HG02970 (cell line): ENCODE results near the gene PPP1R1C.

Experiments
- ATAC-seq: cut with Tn5 transposase; IDR thresholded peaks from one replicate; pipeline ENCODE4 v1.9.1; 2021; ENCODE audit warnings: mild to moderate bottlenecking, moderate library complexity, moderate number of reproducible peaks; ENCODE audit not compliant: unreplicated experiment, low FRiP score

Gene PPP1R1C

DNA sequence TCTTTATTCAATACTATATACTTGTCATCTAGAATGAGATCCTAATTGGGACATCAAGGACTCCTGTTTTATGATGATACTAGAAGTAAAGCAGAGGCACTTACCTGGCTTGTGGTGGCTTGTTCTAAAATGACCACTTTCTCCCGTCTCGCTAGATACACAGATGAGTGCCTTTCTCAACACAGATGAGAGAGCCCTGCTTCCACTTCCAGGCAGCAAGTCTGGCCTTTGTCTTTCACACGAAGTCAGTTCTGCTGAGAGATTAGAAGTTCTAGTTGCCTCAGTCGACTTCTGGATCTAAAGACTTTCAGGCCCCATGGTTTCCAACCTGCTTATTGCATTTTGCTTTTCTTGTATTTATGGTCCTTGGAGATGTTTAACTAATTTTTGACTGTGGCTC is 70.3 kb downstream of the PPP1R1C start:
- ATAC-seq, result no peak

GRCh38 chr2:182057002-182057401 is 71.3 kb downstream of the PPP1R1C start:
- no peak for ATAC-seq

DNA sequence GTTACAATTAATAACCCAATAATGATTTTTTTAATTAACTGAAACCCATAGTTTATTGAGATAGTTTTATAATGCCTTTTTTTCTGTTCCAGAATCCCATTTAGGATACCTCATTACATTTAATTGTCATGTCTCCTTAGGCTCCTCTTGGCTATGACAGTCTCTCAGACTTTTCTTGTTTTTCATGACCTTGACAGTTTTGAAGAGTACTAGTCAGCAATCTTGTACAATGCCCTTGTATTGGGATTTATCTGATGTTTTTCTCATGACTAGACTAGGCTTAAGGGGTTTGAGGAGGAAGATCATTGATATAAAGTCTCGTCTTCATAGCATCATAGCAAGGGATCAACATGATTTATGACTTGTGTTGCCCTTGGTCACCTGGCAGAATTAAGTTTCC is 72.4 kb downstream of the PPP1R1C start:
- ATAC-seq, result no peak

DNA sequence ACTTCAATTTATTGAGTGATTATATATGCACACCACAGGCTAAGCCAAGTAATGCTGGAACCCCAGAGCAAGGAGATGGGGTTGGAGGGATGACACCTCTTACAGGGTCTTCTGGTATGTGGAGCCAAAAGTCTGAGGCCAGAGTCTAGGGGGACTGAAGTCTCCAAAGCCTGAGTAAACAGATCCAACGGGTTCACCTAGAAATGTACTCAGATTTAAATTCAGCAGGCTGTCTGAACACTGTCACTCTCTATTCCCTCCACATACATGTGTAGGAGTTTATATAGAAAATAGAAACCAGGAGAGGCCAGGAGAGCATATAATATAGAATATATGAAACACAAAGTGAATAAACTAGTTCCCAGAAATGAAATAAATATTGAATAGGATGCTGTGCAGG is 76.1 kb downstream of the PPP1R1C start:
- no peak for ATAC-seq

- ATAC-seq, result no peak
Observed at GRCh38 chr2:182062329-182062972, 76.8 kb downstream of the PPP1R1C start.

GRCh38 chr2:182064019-182064778 is 78.5 kb downstream of the PPP1R1C start:
- ATAC-seq, result no peak

- no peak for ATAC-seq
Observed at GRCh38 chr2:182066400-182067087, 80.9 kb downstream of the PPP1R1C start.

GRCh38 chr2:182067393-182067792 is 81.7 kb downstream of the PPP1R1C start:
- ATAC-seq, result no peak

GRCh38 chr2:182068811-182069210 is 83.2 kb downstream of the PPP1R1C start:
- ATAC-seq, result no peak

DNA sequence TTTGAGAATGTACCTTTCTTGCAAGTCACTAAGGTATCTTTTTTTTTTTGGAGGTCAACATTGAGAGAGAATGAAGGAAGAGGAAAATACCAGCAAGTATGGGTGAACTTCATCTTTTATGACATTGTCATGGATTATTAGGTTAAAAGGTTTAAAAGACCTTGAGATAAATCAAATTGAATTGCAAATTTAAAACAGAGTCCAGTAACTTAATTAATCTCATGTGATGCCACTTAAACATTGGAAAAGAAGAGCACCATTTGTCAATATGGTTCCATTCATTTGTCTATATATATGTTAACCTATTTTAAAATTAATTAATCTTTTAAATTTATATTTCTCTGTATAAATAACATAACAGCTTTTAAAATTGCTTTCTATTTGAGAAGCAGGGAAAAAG is 83.8 kb downstream of the PPP1R1C start:
- no peak for ATAC-seq

DNA sequence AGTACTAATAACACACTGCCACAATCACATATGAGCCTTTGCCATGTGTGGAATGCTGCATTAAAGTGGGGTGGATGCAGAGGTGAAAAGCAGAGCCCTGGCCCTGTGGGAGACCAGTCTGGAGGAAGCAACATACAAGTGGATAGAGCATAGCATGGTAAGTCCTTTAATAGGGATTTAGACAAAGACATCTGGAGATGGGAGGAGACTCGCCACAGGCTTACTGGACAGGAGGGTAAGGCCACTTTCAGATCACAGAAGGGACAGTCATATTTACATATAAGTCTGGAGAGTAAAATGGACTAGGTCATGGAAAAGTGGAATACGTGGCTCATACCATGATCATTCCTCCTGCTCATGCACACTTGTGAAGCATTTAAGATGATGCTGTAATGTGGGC is 84.3 kb downstream of the PPP1R1C start:
- ATAC-seq, result no peak

GRCh38 chr2:182070736-182071135 is 85.1 kb downstream of the PPP1R1C start:
- ATAC-seq, result no peak

- no peak for ATAC-seq
Observed at GRCh38 chr2:182072861-182073260, 87.2 kb downstream of the PPP1R1C start.

GRCh38 chr2:182073613-182074012 is 88.0 kb downstream of the PPP1R1C start:
- ATAC-seq, result no peak

- no peak for ATAC-seq
Observed at GRCh38 chr2:182077023-182077422, 91.4 kb downstream of the PPP1R1C start.

- ATAC-seq, result peak; percentile 57
Observed at GRCh38 chr2:182077448-182078142, 91.9 kb downstream of the PPP1R1C start.

DNA sequence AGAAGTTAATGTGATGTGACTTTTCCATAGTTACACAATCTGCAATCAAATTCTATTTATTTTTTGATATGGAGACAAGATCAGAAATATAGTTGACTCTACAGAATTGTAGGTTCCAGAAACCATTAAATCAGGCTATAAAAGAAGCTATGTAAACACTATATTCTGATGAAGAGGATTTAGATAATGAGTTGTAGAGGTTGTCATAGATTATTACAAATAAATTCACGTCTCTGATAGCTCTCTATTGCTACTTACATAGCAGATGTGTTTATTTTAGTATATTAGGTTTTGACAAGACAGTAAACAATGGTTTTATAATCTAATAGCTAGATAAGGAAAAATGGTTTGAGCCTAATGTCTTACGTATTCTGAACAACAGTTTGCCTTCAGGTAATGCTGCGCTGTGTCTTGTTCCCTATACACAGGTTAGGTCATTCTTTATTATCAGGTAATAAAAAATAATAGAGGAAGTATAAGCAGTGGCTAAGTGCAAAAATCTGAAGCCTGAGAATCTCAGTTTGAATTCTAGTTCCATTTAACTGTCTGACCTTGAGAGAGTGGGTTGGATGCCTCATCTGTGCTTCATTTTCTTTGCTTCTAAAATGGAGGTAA is 93.4 kb downstream of the PPP1R1C start:
- ATAC-seq, result no peak

- no peak for ATAC-seq
Observed at GRCh38 chr2:182080493-182080892, 94.8 kb downstream of the PPP1R1C start.

DNA sequence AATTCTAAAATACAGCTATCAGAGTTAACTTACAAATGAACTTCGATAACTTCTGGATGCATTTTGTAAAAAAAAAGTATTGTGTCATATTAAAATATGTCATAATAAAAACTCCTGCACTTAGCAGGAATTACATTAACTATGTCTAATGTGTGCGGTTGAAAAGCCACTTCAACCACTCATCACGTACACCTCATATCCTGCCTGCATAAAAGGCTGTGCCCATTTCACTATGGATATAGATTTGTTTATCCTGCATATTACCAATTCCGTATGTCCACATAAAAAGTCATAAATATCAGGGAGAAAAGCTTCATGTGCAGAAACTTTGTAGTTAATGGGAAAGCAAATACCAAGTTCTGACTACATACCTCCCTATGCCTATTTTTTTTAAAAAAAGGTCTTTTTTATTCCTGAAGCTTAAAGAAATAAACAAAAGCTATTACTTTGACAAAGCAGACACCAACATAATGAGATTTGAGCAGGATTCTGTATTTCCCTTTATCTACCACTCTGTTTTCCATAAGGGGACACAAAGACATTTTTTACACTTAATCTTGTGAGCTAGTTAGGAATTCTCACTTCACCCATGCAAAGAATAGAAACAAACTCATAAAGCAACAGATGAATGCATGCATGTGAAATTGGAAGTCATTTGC is 96.1 kb downstream of the PPP1R1C start:
- no peak for ATAC-seq

- no peak for ATAC-seq
Observed at GRCh38 chr2:182088681-182089320, 103.1 kb downstream of the PPP1R1C start.
